H1 (cell line): ENCODE results near the gene ZPBP2. TPM values are rescaled to one million over a fixed set of nuclear protein-coding genes. Genes with fewer than 3 reads are reported as not detected.

ENCODE experiments used
- CTCF ChIA-PET: fragments of 300-600 bp; sonication (Branson Sonifier 250); formaldehyde crosslinking; loops from one replicate; lab custom pipeline; 2021; ENCODE audit not compliant: partially characterized antibody; lab: Charles Lee
- POLR2A ChIA-PET: fragments of 300-600 bp; sonication (Branson Sonifier 250); formaldehyde crosslinking; loops from one replicate; lab custom pipeline; 2021; ENCODE audit warnings: inconsistent platforms; ENCODE audit not compliant: partially characterized antibody; lab: Charles Lee
- DNase-seq, 2 experiments: peaks; one replicate each; pipeline versions ENCODE4 v3.0.0 to v3.0.0-alpha.2; 2010 to 2022; ENCODE audit warnings: low spot score in 2 of 2, low read depth in 1 of 2, mixed read lengths in 1 of 2
- FAIRE-seq: peaks from 2 replicates; lab custom pipeline; 2011; peaks lifted over from hg19 to GRCh38; lab: Jason Lieb, UNC
- H2AFZ ChIP-seq: 2 replicates; pipeline ENCODE4 v1.8.1; 2012; ENCODE audit warnings: low read length, inconsistent platforms
- H2AK5ac ChIP-seq: 2 replicates; pipeline ENCODE4 v1.6.1; 2013; ENCODE audit warnings: low read depth, low read length
- H2BK120ac ChIP-seq: replicated peaks from 2 replicates; pipeline ENCODE3; 2013; ENCODE audit warnings: low read depth, low read length, inconsistent platforms
- H2BK12ac ChIP-seq: 2 replicates; pipeline ENCODE4 v1.6.1; 2013; ENCODE audit warnings: low read depth, low read length
- H2BK15ac ChIP-seq: 2 replicates; pipeline ENCODE4 v1.6.1; 2013; ENCODE audit warnings: low read length
- H2BK20ac ChIP-seq: 2 replicates; pipeline ENCODE4 v1.6.1; 2013; ENCODE audit warnings: low read length
- H2BK5ac ChIP-seq: 2 replicates; pipeline ENCODE4 v1.6.1; 2013; ENCODE audit warnings: low read depth, low read length
- H3K14ac ChIP-seq: 2 replicates; pipeline ENCODE4 v1.6.1; 2013; ENCODE audit warnings: inconsistent platforms; ENCODE audit not compliant: insufficient read length
- H3K18ac ChIP-seq: 2 replicates; pipeline ENCODE4 v1.6.1; 2013; ENCODE audit warnings: low read length; ENCODE audit errors: extremely low read depth
- H3K23ac ChIP-seq: 2 replicates; pipeline ENCODE4 v1.6.1; 2013; ENCODE audit warnings: inconsistent platforms; ENCODE audit not compliant: insufficient read length
- H3K23me2 ChIP-seq: 2 replicates; pipeline ENCODE4 v1.6.1; 2013; ENCODE audit warnings: low read depth, low read length
- H3K27ac ChIP-seq: 2 replicates; pipeline ENCODE4 v1.6.1; 2011; ENCODE audit warnings: low read depth, low read length, inconsistent platforms
- H3K27me3 ChIP-seq, 4 experiments: replicated peaks in 1 of 4; 1 replicate in 1 of 4; 2 replicates in 3 of 4; pipeline versions ENCODE4 v1.6.1 to v1.8.1; 2011 to 2013; ENCODE audit warnings: low read length in 3 of 4, mild to moderate bottlenecking in 3 of 4, inconsistent platforms in 2 of 4, mixed read lengths in 2 of 4, moderate library complexity in 1 of 4; ENCODE audit not compliant: control insufficient read depth in 3 of 4, insufficient read depth in 3 of 4; ENCODE audit errors: extremely low read depth in 1 of 4
- H3K36me3 ChIP-seq, 4 experiments: 2 replicates each; pipeline versions ENCODE4 v1.6.1 to v1.8.1; 2011 to 2013; ENCODE audit warnings: mild to moderate bottlenecking in 4 of 4, low read length in 3 of 4, moderate library complexity in 2 of 4, control low read depth in 1 of 4, inconsistent platforms in 1 of 4; ENCODE audit not compliant: insufficient read depth in 4 of 4, control insufficient read depth in 2 of 4
- H3K4ac ChIP-seq: replicated peaks from 2 replicates; pipeline ENCODE3; 2013; ENCODE audit warnings: low read length, low read depth, mixed read lengths, inconsistent platforms; ENCODE audit not compliant: insufficient read length
- H3K4me1 ChIP-seq, 4 experiments: replicated peaks in 1 of 4; 1 replicate in 1 of 4; 2 replicates in 3 of 4; pipeline versions ENCODE4 v1.6.1 to v1.8.1; 2011 to 2013; ENCODE audit warnings: low read length in 3 of 4, inconsistent platforms in 2 of 4, mixed read lengths in 1 of 4; ENCODE audit not compliant: insufficient read depth in 4 of 4, control insufficient read depth in 3 of 4
- H3K4me2 ChIP-seq, 2 experiments: 2 replicates each; pipeline versions ENCODE4 v1.6.1 to v1.8.1; 2011 to 2013; ENCODE audit warnings: low read depth in 2 of 2, low read length in 2 of 2, control low read depth in 1 of 2, inconsistent platforms in 1 of 2, mild to moderate bottlenecking in 1 of 2; ENCODE audit not compliant: insufficient read depth in 1 of 2
- H3K4me3 ChIP-seq, 4 experiments: fragments of 200-600, 300-600 bp in 1 of 4; sonication (generic), shearing (Covaris generic), sonication (Bioruptor Twin) in 1 of 4; 2 replicates each; pipeline versions ENCODE4 v1.5.1 to v1.8.1; 2011 to 2016; ENCODE audit warnings: low read length in 4 of 4, low read depth in 3 of 4, control low read depth in 2 of 4, inconsistent platforms in 2 of 4, mild to moderate bottlenecking in 2 of 4, mixed read lengths in 1 of 4, moderate library complexity in 1 of 4; ENCODE audit not compliant: insufficient read depth in 2 of 4; ENCODE audit errors: extremely low read depth in 1 of 4
- H3K56ac ChIP-seq: replicated peaks from 2 replicates; pipeline ENCODE3; 2013; ENCODE audit warnings: low read depth, mild to moderate bottlenecking, mixed read lengths, low read length, inconsistent platforms; ENCODE audit not compliant: insufficient read length
- H3K79me1 ChIP-seq: 2 replicates; pipeline ENCODE4 v1.6.1; 2013; ENCODE audit warnings: low read depth, low read length, control low read depth
- H3K79me2 ChIP-seq, 2 experiments: 2 replicates each; pipeline versions ENCODE4 v1.6.1 to v1.8.1; 2012 to 2013; ENCODE audit warnings: low read length in 2 of 2, mild to moderate bottlenecking in 2 of 2, inconsistent platforms in 1 of 2; ENCODE audit not compliant: insufficient read depth in 2 of 2, control insufficient read depth in 1 of 2
- H3K9ac ChIP-seq, 4 experiments: replicated peaks in 1 of 4; 1 replicate in 1 of 4; 2 replicates in 3 of 4; pipeline versions ENCODE4 v1.6.1 to v1.8.1; 2011 to 2013; ENCODE audit warnings: low read depth in 3 of 4, low read length in 3 of 4, control low read depth in 2 of 4, mild to moderate bottlenecking in 2 of 4, moderate library complexity in 2 of 4, inconsistent platforms in 1 of 4; ENCODE audit errors: extremely low read depth in 1 of 4
- H3K9me3 ChIP-seq, 2 experiments: 2 replicates each; pipeline versions ENCODE4 v1.6.1 to v1.8.1; 2012 to 2013; ENCODE audit warnings: mild to moderate bottlenecking in 2 of 2, moderate library complexity in 2 of 2, control low read depth in 1 of 2, inconsistent platforms in 1 of 2, low read depth in 1 of 2, low read length in 1 of 2, mixed read lengths in 1 of 2; ENCODE audit not compliant: insufficient read depth in 2 of 2
- H4K20me1 ChIP-seq, 2 experiments: replicated peaks in 1 of 2; 2 replicates each; pipeline versions ENCODE3 to v1.8.1; 2011 to 2013; ENCODE audit warnings: inconsistent platforms in 2 of 2, low read length in 2 of 2, mild to moderate bottlenecking in 1 of 2; ENCODE audit not compliant: insufficient read depth in 2 of 2, control insufficient read depth in 1 of 2
- H4K5ac ChIP-seq: 2 replicates; pipeline ENCODE4 v1.6.1; 2013; ENCODE audit warnings: low read length, low read depth, mixed read lengths, inconsistent platforms; ENCODE audit not compliant: insufficient read length
- H4K8ac ChIP-seq: 2 replicates; pipeline ENCODE4 v1.8.0; 2013; ENCODE audit warnings: mild to moderate bottlenecking, moderate library complexity, low read length, inconsistent platforms; ENCODE audit not compliant: insufficient read depth; ENCODE audit errors: extremely low read depth
- H4K91ac ChIP-seq: replicated peaks from 2 replicates; pipeline ENCODE3; 2013; ENCODE audit warnings: low read length, mixed read lengths, inconsistent platforms; ENCODE audit not compliant: insufficient read length
- BACH1 ChIP-seq: IDR thresholded peaks from 2 replicates; pipeline ENCODE4 v1.6.1; 2012; ENCODE audit warnings: low read length, improper control_type of control experiment
- HDAC2 ChIP-seq, 2 experiments: fragments of 300-600 bp in 1 of 2; sonication (generic) in 1 of 2; IDR thresholded peaks; 2 replicates each; pipeline ENCODE4 v1.6.1; 2011 to 2012; ENCODE audit warnings: low read depth in 2 of 2, low read length in 2 of 2, mild to moderate bottlenecking in 2 of 2, moderate library complexity in 2 of 2, borderline replicate concordance in 1 of 2, inconsistent platforms in 1 of 2
- RXRA ChIP-seq: IDR thresholded peaks from 2 replicates; pipeline ENCODE4 v1.6.1; 2011; ENCODE audit warnings: low read depth, mild to moderate bottlenecking, low read length, moderate library complexity; ENCODE audit not compliant: insufficient read depth
- SIX5 ChIP-seq: IDR thresholded peaks from 2 replicates; pipeline ENCODE4 v1.6.1; 2011; ENCODE audit warnings: mild to moderate bottlenecking, low read depth, low read length
- WGBS, 2 experiments: shearing (Covaris generic) in 1 of 2; methylation state at CpG; one replicate each; pipeline versions ENCODE4 v1.1.6 to v1.1.7; 2013 to 2015; ENCODE audit warnings: low lambda C conversion rate in 2 of 2, mixed read lengths in 2 of 2, inconsistent platforms in 1 of 2, low coverage in 1 of 2, missing lambda C conversion rate in 1 of 2; ENCODE audit not compliant: insufficient replicate concordance in 2 of 2, insufficient coverage in 1 of 2, insufficient read length in 1 of 2; ENCODE audit errors: extremely low coverage in 1 of 2, missing lambda C conversion rate in 1 of 2; 5-methylcytosine and 5-hydroxymethylcytosine counted together
- polyA plus RNA-seq, 7 experiments: library from polyadenylated mRNA; depleted of rRNA in 3 of 7; stranded (reverse) in 5 of 7; unstranded in 2 of 7; fragments of >200 nt in 5 of 7; fragments of 200-250 nt in 2 of 7; gene quantifications; 1 replicate in 5 of 7; 2 replicates in 1 of 7; 4 replicates in 1 of 7; pipeline versions ENCODE4 v1.2.1 to v1.2.3, GENCODE V29; 2011 to 2013; ENCODE audit warnings: missing spikeins in 2 of 7, mixed read lengths in 2 of 7
- total RNA-seq: library from RNA; stranded (reverse); fragmentation: NEBNext Ultra II Directional; extraction: Animal tissue kit (Norgen Biotek cat#: 25700); gene quantifications from 2 replicates; pipeline ENCODE4 v1.2.1, GENCODE V29; 2021

ZPBP2 gene
- total and polyA plus RNA-seq, 2 of the 8 experiments (the other 6 are each of a cell fraction or from before 2014, with no cell fraction given) = not detected

- Histone ChIP-seq H3K56ac (no peak overlapping the region), H2AK5ac (no peak overlapping the region), H2AFZ (no peak overlapping the region), H3K4me3 (no peak overlapping the region), H3K27ac (no peak overlapping the region), H3K23ac (no peak overlapping the region), H2BK5ac (no peak overlapping the region), H2BK120ac (no peak overlapping the region), H2BK15ac (no peak overlapping the region), H4K5ac (no peak overlapping the region), H4K8ac (no peak overlapping the region), H3K4me2 (no peak overlapping the region), H3K18ac (no peak overlapping the region), H4K20me1 (peaks cover 4 to 8% of the 10 kb centered on the region in 2 experiments), H4K91ac (no peak overlapping the region), H3K27me3 (no peaks in the 10 kb centered on the region), H3K9me3 (no peaks in the 10 kb centered on the region), H3K23me2 (no peaks in the 10 kb centered on the region), H3K14ac (no peak overlapping the region), H3K79me1 (no peaks in the 10 kb centered on the region), H3K36me3 (peaks cover 13 to 24% (median 20%) of the 10 kb centered on the region in 4 experiments; a peak in 7 of 8 replicates), H3K9ac (no peak overlapping the region), H3K79me2 (peaks cover 0 to 2% of the 10 kb centered on the region in 2 experiments; a peak in 1 of 4 replicates), H3K4ac (no peak overlapping the region), H2BK20ac (no peak overlapping the region), H2BK12ac (no peak overlapping the region), H3K4me1 (peaks cover 0 to 2% (median under 1%) of the 10 kb centered on the region in 4 experiments; a peak in 3 of 7 replicates)
- CTCF ChIA-PET = interaction anchor here (1.0 to 1.9 kb wide), 3 partner anchors 20 to 46 kb away, joined by 3 to 7 read pairs (median 4); no protein-coding TSS in a partner anchor
- POLR2A ChIA-PET = interaction anchor here (0.9 kb wide), 1 partner anchor 87 kb away, joined by 5 read pairs; no protein-coding TSS in a partner anchor
- DNase-seq (no peak), FAIRE-seq (no peak)
- WGBS, 2 experiments = 94% methylated on average over 7 of the region's 9 CpGs; no CpG with 5 or more reads in 1 of the 2 experiments
- TF ChIP-seq RXRA (no peak), HDAC2 (IDR thresholded peaks at IDR 0.05; ENCODE audit: borderline replicate concordance in 1 of 2, low read depth in 2 of 2, low read length in 2 of 2) (no peak), BACH1 (no peak), SIX5 (no peak)
Observed at GRCh38 chr17:39919087-39919683, 51.2 kb downstream of the ZPBP2 start.
